Progenitor cell of endocrine pancreas (in vitro differentiated cells): ENCODE data around the gene ELK4. TPM values are rescaled to one million over a fixed set of nuclear protein-coding genes. Genes with fewer than 3 reads are reported as not detected.

Experiments used
- DNase-seq: peaks from one replicate; pipeline ENCODE4 v3.0.0; 2021; ENCODE audit warnings: low spot score; ENCODE audit not compliant: unreplicated experiment
- H3K27ac Mint-ChIP-seq: 2 replicates; pipeline ENCODE4 v1.8.0; 2021; ENCODE audit warnings: mild to moderate bottlenecking, moderate library complexity, mixed read lengths
- H3K27me3 Mint-ChIP-seq: 2 replicates; pipeline ENCODE4 v1.8.0; 2021; ENCODE audit warnings: mixed read lengths
- H3K36me3 Mint-ChIP-seq: 2 replicates; pipeline ENCODE4 v1.8.0; 2022; ENCODE audit warnings: mixed read lengths; ENCODE audit not compliant: insufficient read depth
- H3K4me1 Mint-ChIP-seq: 2 replicates; pipeline ENCODE4 v1.8.0; 2021; ENCODE audit warnings: low read depth, mixed read lengths
- H3K4me3 Mint-ChIP-seq: 2 replicates; pipeline ENCODE4 v1.8.0; 2021; ENCODE audit warnings: low read depth, mild to moderate bottlenecking, moderate library complexity, mixed read lengths
- H3K9me3 Mint-ChIP-seq: 2 replicates; pipeline ENCODE4 v1.8.0; 2021; ENCODE audit warnings: low read depth, mixed read lengths
- total RNA-seq: library from RNA; stranded (reverse); gene quantifications from 2 replicates; pipeline ENCODE4 v1.2.1, GENCODE V29; 2021
- TF ChIP-seq, protein P1 (sequence below): fragments of 200-600 bp; sonication (generic); IDR thresholded peaks from one replicate; pipeline ENCODE4 v1.5.0; 2021; ENCODE audit warnings: antibody characterized with exemption, mild to moderate bottlenecking; ENCODE audit not compliant: unreplicated experiment

ELK4 gene
- total RNA-seq, 1 donor from 2014 or later, result 30.2 TPM

DNA sequence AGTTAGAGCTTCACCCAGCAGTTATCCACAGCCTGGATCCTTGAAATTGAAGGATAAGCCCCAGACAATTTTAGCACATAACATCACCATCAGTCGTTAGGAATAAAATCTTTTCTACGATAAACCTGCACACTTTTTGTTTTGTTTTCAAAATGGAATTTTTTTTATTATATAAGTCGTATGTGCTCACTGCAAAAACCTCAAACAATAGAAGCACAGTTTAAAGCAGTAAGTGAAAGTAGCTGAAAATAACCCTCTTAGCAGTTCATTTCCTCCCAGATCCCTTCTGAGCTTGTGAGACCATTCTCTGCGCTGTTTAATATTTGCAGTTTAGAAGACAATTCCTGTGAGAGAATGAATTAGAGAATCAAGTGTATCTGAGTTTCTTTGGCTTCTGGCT, 38.3 kb downstream of the ELK4 start:
- no peaks in the 10 kb centered on the region for H3K9me3 Mint-ChIP-seq
- H3K4me1 Mint-ChIP-seq, result no peaks in the 10 kb centered on the region
- H3K4me3 Mint-ChIP-seq, result no peak overlapping the region
- peaks cover 4% of the 10 kb centered on the region for H3K36me3 Mint-ChIP-seq
- TF ChIP-seq, protein P1, sequence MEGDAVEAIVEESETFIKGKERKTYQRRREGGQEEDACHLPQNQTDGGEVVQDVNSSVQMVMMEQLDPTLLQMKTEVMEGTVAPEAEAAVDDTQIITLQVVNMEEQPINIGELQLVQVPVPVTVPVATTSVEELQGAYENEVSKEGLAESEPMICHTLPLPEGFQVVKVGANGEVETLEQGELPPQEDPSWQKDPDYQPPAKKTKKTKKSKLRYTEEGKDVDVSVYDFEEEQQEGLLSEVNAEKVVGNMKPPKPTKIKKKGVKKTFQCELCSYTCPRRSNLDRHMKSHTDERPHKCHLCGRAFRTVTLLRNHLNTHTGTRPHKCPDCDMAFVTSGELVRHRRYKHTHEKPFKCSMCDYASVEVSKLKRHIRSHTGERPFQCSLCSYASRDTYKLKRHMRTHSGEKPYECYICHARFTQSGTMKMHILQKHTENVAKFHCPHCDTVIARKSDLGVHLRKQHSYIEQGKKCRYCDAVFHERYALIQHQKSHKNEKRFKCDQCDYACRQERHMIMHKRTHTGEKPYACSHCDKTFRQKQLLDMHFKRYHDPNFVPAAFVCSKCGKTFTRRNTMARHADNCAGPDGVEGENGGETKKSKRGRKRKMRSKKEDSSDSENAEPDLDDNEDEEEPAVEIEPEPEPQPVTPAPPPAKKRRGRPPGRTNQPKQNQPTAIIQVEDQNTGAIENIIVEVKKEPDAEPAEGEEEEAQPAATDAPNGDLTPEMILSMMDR, result no peak
- peaks cover 20% of the 10 kb centered on the region for H3K27me3 Mint-ChIP-seq
- no peak overlapping the region for H3K27ac Mint-ChIP-seq
- no peak for DNase-seq

DNA sequence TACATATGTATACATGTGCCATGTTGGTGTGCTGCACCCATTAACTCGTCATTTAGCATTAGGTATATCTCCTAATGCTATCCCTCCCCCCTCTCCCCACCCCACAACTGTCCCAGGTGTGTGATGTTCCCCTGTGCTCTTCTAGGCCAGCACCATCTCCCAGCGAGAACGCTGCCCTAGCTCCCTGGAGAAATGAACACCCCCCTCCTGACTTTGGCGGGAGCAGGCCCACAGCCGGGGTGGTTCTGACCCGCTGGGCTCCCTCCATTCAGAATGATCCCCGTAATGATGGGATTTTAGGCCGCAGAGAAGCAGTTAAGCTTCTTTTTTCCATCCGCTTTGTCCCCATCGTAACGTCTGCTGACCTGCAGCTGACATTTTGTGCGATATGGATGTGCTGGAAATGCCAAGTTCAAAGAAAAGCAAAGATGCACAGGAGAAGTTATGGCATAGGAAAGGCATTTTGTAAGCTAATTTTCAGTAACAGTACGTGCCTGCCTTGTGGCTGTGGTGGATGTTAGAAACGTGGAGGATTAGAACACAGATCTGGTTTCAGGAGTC, 39.3 kb downstream of the ELK4 start:
- H3K4me3 Mint-ChIP-seq, result peak overlapping the region; percentile 58
- peak; percentile 6 for DNase-seq
- H3K36me3 Mint-ChIP-seq, result peaks cover under 1% of the 10 kb centered on the region
- TF ChIP-seq, protein P1, result no peak
- peak overlapping the region; percentile 33 for H3K27ac Mint-ChIP-seq
- peaks cover 23% of the 10 kb centered on the region for H3K27me3 Mint-ChIP-seq
- H3K9me3 Mint-ChIP-seq, result no peaks in the 10 kb centered on the region
- H3K4me1 Mint-ChIP-seq, result no peaks in the 10 kb centered on the region

DNA sequence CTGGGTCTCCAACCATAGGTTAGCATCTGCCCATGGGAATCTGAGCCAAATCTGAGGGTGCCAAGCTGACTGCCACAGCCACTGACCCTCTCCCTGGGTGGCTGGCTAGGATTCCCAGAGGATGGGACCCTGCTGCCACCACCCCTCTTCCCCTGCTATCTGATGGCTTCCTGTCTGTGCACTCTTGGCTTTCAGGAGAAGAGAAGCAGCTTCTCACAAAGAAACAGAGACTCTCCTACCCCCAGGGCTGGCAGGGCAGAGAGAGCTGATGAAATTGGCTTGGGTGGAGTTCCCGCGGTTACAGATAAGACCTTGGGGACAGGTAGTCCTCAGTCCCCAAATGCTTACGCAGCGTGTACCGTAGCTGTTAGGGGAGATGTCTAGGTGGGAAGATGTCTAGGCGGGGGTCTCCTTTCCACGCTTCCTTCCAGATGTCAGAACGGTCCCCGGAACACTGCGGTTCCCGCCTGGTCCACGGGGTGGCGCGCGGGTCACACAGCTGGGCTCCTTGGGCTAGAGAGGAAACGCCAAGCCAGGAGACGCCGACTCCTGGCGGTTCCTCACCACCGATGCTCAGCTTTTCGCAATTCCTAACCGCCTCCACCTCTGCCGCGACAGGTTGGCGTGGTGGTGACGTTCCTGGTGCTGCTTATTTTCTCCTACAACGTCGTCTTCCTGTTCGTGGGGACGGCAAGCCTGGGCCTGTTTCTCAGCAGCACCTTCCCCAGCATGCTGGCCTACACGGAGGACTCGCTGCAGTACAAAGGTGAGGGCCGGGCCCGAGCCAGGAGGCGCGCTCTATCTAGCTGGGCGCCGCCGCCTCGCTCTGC, 40.1 kb downstream of the ELK4 start:
- TF ChIP-seq, protein P1, result peak; percentile 99
- H3K9me3 Mint-ChIP-seq, result no peaks in the 10 kb centered on the region
- no peaks in the 10 kb centered on the region for H3K36me3 Mint-ChIP-seq
- DNase-seq, result peak; percentile 94
- peak overlapping the region; percentile 86 for H3K27ac Mint-ChIP-seq
- peak overlapping the region; percentile 77 for H3K4me3 Mint-ChIP-seq
- H3K27me3 Mint-ChIP-seq, result peaks cover 26% of the 10 kb centered on the region
- H3K4me1 Mint-ChIP-seq, result no peaks in the 10 kb centered on the region

DNA sequence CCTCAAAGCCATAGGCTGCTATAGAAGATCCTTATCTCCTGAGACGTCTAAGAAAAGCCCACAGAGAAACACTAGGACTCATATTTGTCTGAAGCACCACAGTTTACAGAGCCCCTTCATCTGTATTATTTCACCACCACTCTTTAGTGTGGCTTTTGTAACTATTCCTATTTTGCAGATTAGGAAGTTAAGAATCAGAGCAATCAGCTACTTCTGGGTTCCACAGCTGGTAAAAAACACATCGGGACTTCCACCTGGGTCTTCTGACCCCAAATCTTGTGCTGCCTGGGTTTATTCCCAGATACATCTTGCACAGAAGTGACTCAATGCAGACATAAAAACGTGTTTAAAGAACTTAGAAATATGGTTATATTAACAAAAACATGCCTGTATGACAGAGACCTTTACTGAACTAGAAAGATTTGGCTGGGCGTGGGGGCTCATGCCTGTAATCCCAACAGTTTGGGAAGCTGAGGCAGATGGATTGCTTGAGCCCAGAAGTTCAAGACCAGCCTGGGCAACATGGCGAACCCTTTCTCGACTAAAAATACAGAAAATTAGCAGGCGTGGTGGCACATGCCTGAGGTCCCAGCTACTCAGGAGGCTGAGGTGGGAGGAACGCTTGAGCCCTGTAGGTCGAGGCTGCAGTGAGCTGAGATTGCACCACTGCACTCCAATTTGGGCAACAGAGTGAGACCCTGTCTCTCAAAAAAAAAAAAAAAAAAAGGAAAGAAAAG, 40.9 kb downstream of the ELK4 start:
- TF ChIP-seq, protein P1, result no peak

DNA sequence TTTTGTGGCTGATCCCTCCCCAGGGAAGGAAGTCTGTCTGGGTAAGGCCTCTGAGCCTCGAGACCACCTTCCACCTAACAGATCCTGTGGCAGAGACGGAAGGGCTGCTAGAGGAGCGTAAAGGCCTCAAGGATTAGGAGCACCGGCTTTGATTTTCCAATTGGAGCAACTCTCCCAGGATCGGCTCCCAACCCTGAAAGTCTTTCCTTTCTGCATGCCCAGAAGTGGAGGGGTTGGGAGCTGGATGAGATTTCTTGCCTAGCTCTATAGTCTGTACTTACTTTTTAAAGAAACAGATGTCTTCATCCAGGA, 41.4 kb downstream of the ELK4 start:
- no peak overlapping the region for H3K4me3 Mint-ChIP-seq
- H3K27ac Mint-ChIP-seq, result no peak overlapping the region
- no peaks in the 10 kb centered on the region for H3K4me1 Mint-ChIP-seq
- no peak for DNase-seq
- no peaks in the 10 kb centered on the region for H3K9me3 Mint-ChIP-seq
- H3K27me3 Mint-ChIP-seq, result peaks cover 26% of the 10 kb centered on the region
- H3K36me3 Mint-ChIP-seq, result no peaks in the 10 kb centered on the region
- TF ChIP-seq, protein P1, result no peak

More for the DNA sequence above, 40.9 kb downstream of the ELK4 start:
- Mint-ChIP-seq H3K27ac (no peak overlapping the region), H3K4me1 (no peaks in the 10 kb centered on the region), H3K27me3 (peaks cover 26% of the 10 kb centered on the region), H3K36me3 (no peaks in the 10 kb centered on the region), H3K9me3 (no peaks in the 10 kb centered on the region), H3K4me3 (no peak overlapping the region)
- no peak for DNase-seq
